H9 (cell line): ENCODE measurements around the gene RARB. TPM values are rescaled to one million over a fixed set of nuclear protein-coding genes. Genes with fewer than 3 reads are reported as not detected.

ENCODE experiments used
- DNase-seq: peaks from one replicate; pipeline ENCODE4 v3.0.0-alpha.2; 2017
- H2AFZ ChIP-seq: one replicate; pipeline ENCODE4 v1.6.1; 2013; ENCODE audit warnings: mild to moderate bottlenecking, low read length, control low read depth, moderate library complexity
- H2AK5ac ChIP-seq: 2 replicates; pipeline ENCODE4 v1.6.1; 2013; ENCODE audit warnings: low read length, control low read depth, mixed read lengths; ENCODE audit not compliant: insufficient read length
- H2BK120ac ChIP-seq: one replicate; pipeline ENCODE4 v1.6.1; 2013; ENCODE audit warnings: low read depth, mild to moderate bottlenecking, low read length, control low read depth, inconsistent platforms; ENCODE audit not compliant: poor library complexity, severe bottlenecking
- H2BK12ac ChIP-seq: 2 replicates; pipeline ENCODE4 v1.6.1; 2013; ENCODE audit warnings: low read length, control low read depth, mixed read lengths, low read depth; ENCODE audit not compliant: insufficient read length
- H2BK15ac ChIP-seq: 2 replicates; pipeline ENCODE4 v1.6.1; 2013; ENCODE audit warnings: low read depth, low read length, control low read depth
- H2BK20ac ChIP-seq: one replicate; pipeline ENCODE4 v1.6.1; 2013; ENCODE audit warnings: low read depth, mild to moderate bottlenecking, low read length, control low read depth, inconsistent platforms; ENCODE audit not compliant: poor library complexity, severe bottlenecking
- H2BK5ac ChIP-seq: 2 replicates; pipeline ENCODE4 v1.6.1; 2013; ENCODE audit warnings: low read length, control low read depth, mixed read lengths; ENCODE audit not compliant: insufficient read length
- H3K14ac ChIP-seq: 2 replicates; pipeline ENCODE4 v1.6.1; 2013; ENCODE audit warnings: low read length, control low read depth; ENCODE audit not compliant: insufficient read depth
- H3K18ac ChIP-seq: 2 replicates; pipeline ENCODE4 v1.6.1; 2013; ENCODE audit warnings: low read depth, mild to moderate bottlenecking, mixed read lengths, low read length, control low read depth; ENCODE audit not compliant: insufficient read length
- H3K23ac ChIP-seq: 2 replicates; pipeline ENCODE4 v1.6.1; 2013; ENCODE audit warnings: low read length, control low read depth, mixed read lengths, low read depth; ENCODE audit not compliant: insufficient read length
- H3K23me2 ChIP-seq: 2 replicates; pipeline ENCODE4 v1.6.1; 2013; ENCODE audit warnings: low read depth, mild to moderate bottlenecking, mixed read lengths, low read length, control low read depth; ENCODE audit not compliant: insufficient read length, poor library complexity, severe bottlenecking
- H3K27ac ChIP-seq: 2 replicates; pipeline ENCODE4 v1.5.1; 2013; ENCODE audit warnings: low read length, control low read depth, mixed read lengths, low read depth; ENCODE audit not compliant: insufficient read length
- H3K27me3 ChIP-seq: 2 replicates; pipeline ENCODE4 v1.6.1; 2013; ENCODE audit warnings: low read length, control low read depth, inconsistent platforms; ENCODE audit not compliant: insufficient read depth
- H3K4ac ChIP-seq: 2 replicates; pipeline ENCODE4 v1.6.1; 2013; ENCODE audit warnings: low read depth, mild to moderate bottlenecking, control low read depth, inconsistent platforms, low read length, moderate library complexity
- H3K4me1 ChIP-seq: 2 replicates; pipeline ENCODE4 v1.6.1; 2013; ENCODE audit warnings: low read length, control low read depth, inconsistent platforms; ENCODE audit not compliant: insufficient read depth
- H3K4me2 ChIP-seq: 2 replicates; pipeline ENCODE4 v1.6.1; 2013; ENCODE audit warnings: low read length, control low read depth, mixed read lengths; ENCODE audit not compliant: insufficient read length, insufficient read depth
- H3K56ac ChIP-seq: 2 replicates; pipeline ENCODE4 v1.6.1; 2013; ENCODE audit warnings: low read depth, mild to moderate bottlenecking, mixed read lengths, low read length, control low read depth; ENCODE audit not compliant: insufficient read length
- H3K79me1 ChIP-seq: 2 replicates; pipeline ENCODE4 v1.6.1; 2013; ENCODE audit warnings: low read depth, mild to moderate bottlenecking, moderate library complexity, low read length, control low read depth, inconsistent platforms; ENCODE audit not compliant: insufficient read depth, poor library complexity, severe bottlenecking
- H3K79me2 ChIP-seq: 2 replicates; pipeline ENCODE4 v1.6.1; 2013; ENCODE audit warnings: low read length, control low read depth, inconsistent platforms; ENCODE audit not compliant: insufficient read depth
- H3K9ac ChIP-seq: 2 replicates; pipeline ENCODE4 v1.6.1; 2013; ENCODE audit warnings: low read length, control low read depth, mixed read lengths; ENCODE audit not compliant: insufficient read length; ENCODE audit errors: extremely low read depth
- H3K9me3 ChIP-seq: one replicate; pipeline ENCODE4 v1.6.1; 2013; ENCODE audit warnings: low read depth, low read length, inconsistent platforms; ENCODE audit not compliant: control insufficient read depth
- H3T11ph ChIP-seq: one replicate; pipeline ENCODE4 v1.6.1; 2013; ENCODE audit warnings: mild to moderate bottlenecking, low read length, control low read depth, inconsistent platforms
- H4K20me1 ChIP-seq: one replicate; pipeline ENCODE4 v1.6.1; 2013; ENCODE audit not compliant: control insufficient read depth, insufficient read length, insufficient read depth
- H4K5ac ChIP-seq: 2 replicates; pipeline ENCODE4 v1.6.1; 2013; ENCODE audit warnings: low read depth, mild to moderate bottlenecking, mixed read lengths, low read length, control low read depth; ENCODE audit not compliant: insufficient read length
- H4K8ac ChIP-seq: replicated peaks from 2 replicates; pipeline ENCODE4 v1.6.1; 2013; ENCODE audit warnings: low read length, control low read depth, mixed read lengths, low read depth; ENCODE audit not compliant: insufficient read length
- H4K91ac ChIP-seq: 2 replicates; pipeline ENCODE4 v1.6.1; 2013; ENCODE audit warnings: low read depth, mild to moderate bottlenecking, moderate library complexity, mixed read lengths, low read length, control low read depth; ENCODE audit not compliant: insufficient read length
- H3K27ac Mint-ChIP-seq, 3 experiments: 2 replicates in 2 of 3; 3 replicates in 1 of 3; pipeline ENCODE4 v1.8.0; 2020 to 2021; ENCODE audit warnings: mixed read lengths in 3 of 3, mild to moderate bottlenecking in 1 of 3, moderate library complexity in 1 of 3
- H3K27me3 Mint-ChIP-seq: 2 replicates; pipeline ENCODE4 v1.8.0; 2021; ENCODE audit warnings: low read depth, mild to moderate bottlenecking, moderate library complexity, mixed read lengths
- H3K36me3 Mint-ChIP-seq, 3 experiments: 2 replicates in 2 of 3; 3 replicates in 1 of 3; pipeline ENCODE4 v1.8.0; 2020 to 2021; ENCODE audit warnings: low read depth in 3 of 3, mixed read lengths in 3 of 3; ENCODE audit not compliant: insufficient read depth in 1 of 3
- H3K4me1 Mint-ChIP-seq, 2 experiments: 2 replicates each; pipeline ENCODE4 v1.8.0; 2020; ENCODE audit warnings: mixed read lengths in 2 of 2
- H3K4me3 Mint-ChIP-seq, 2 experiments: 2 replicates in 1 of 2; 3 replicates in 1 of 2; pipeline ENCODE4 v1.8.0; 2020 to 2021; ENCODE audit warnings: mild to moderate bottlenecking in 2 of 2, mixed read lengths in 2 of 2, moderate library complexity in 1 of 2
- H3K9me3 Mint-ChIP-seq, 2 experiments: 2 replicates in 1 of 2; 3 replicates in 1 of 2; pipeline ENCODE4 v1.8.0; 2020; ENCODE audit warnings: mild to moderate bottlenecking in 2 of 2, mixed read lengths in 2 of 2, moderate library complexity in 1 of 2
- CTCF ChIP-seq: fragments of 200-600 bp; sonication (generic); conservative IDR thresholded peaks from 3 replicates; pipeline ENCODE4 v1.8.0; 2021; ENCODE audit warnings: antibody characterized with exemption, mild to moderate bottlenecking
- WGBS: extraction: QIAGEN DNeasy Blood & Tissue Kit; methylation state at CpG from one replicate; pipeline ENCODE4 v1.1.7; 2013; ENCODE audit warnings: missing lambda C conversion rate, low lambda C conversion rate, mixed read lengths; ENCODE audit not compliant: insufficient read length; ENCODE audit errors: extremely low coverage; 5-methylcytosine and 5-hydroxymethylcytosine counted together
- total RNA-seq: library from RNA; stranded (reverse); gene quantifications from 2 replicates; pipeline ENCODE4 v1.2.1, GENCODE V29; 2021

The RARB gene
- total RNA-seq, 1 experiment from 2014 or later = 0.22 TPM

GRCh38 chr3:25438791-25439555 is 10.9 kb downstream of the RARB start:
- Histone ChIP-seq H4K5ac (no peak overlapping the region), H2BK20ac (no peak overlapping the region), H2AFZ (no peak overlapping the region), H3K4me2 (no peak overlapping the region), H2BK120ac (no peak overlapping the region), H3K14ac (no peak overlapping the region), H3K9me3 (no peaks in the 10 kb centered on the region), H3K79me2 (no peaks in the 10 kb centered on the region), H3K18ac (no peak overlapping the region), H3K27ac (no peak overlapping the region), H3K79me1 (no peaks in the 10 kb centered on the region), H2BK12ac (no peak overlapping the region), H3K27me3 (no peaks in the 10 kb centered on the region; the same call in 1 of the 2 replicates), H4K91ac (no peak overlapping the region), H3K56ac (no peak overlapping the region), H4K20me1 (no peaks in the 10 kb centered on the region), H4K8ac (no peak overlapping the region), H3K4me1 (no peaks in the 10 kb centered on the region; the same call in 1 of the 2 replicates), H3T11ph (no peak overlapping the region), H2BK15ac (no peak overlapping the region), H3K9ac (no peak overlapping the region), H3K4ac (no peak overlapping the region), H2AK5ac (no peak overlapping the region), H3K23me2 (no peaks in the 10 kb centered on the region), H2BK5ac (no peak overlapping the region), H3K23ac (no peak overlapping the region)
- peaks cover 0 to 3% of the 10 kb centered on the region in 2 experiments; a peak in 1 of 5 replicates for H3K9me3 Mint-ChIP-seq
- H3K4me1 Mint-ChIP-seq = peaks cover 25 to 30% of the 10 kb centered on the region in 2 experiments
- H3K27ac Mint-ChIP-seq = peak overlapping the region in 2 of 3 experiments; percentile 45 to 62; a peak in 2 of 7 replicates
- DNase-seq = no peak
- no peak for TF ChIP-seq CTCF
- no CpG with 5 or more reads among the region's 6 CpGs for WGBS
- H3K36me3 Mint-ChIP-seq = no peaks in the 10 kb centered on the region
- H3K27me3 Mint-ChIP-seq = no peaks in the 10 kb centered on the region; the same call in 1 of the 2 replicates
- H3K4me3 Mint-ChIP-seq = no peak overlapping the region
